NCI-H1417 (cell line): Measurements from ENCODE around the gene RICTOR.
"Not testable (repeated sequence)": the region's sequence is repeated elsewhere in the genome, so short reads cannot be mapped to it uniquely, and the experiment has no call there.

ENCODE experiments used
- DNase-seq, 3 experiments: peaks; one replicate each; lab custom pipeline; 2025; lab: John Stamatoyannopoulos, UW

The RICTOR gene

DNA sequence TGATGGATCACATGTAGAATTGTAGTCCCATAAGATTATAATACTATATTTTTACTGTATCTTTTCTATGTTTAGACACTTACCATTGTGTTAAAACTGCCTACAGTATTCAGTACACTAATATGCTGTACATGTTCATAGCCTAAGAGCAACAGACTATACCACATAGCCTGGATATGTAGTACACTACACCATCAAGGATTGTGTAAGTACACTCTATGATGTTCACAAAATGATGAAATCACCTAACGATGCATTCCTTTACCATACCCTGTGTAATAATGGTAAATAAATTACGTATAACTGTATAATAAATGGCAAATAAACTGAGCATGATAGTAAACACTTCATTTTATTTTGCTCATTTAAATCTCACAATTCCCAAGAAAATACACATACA lies 60.3 kb downstream of the RICTOR start:
- no peak for DNase-seq

- DNase-seq, result not testable (repeated sequence)
These were observed 63.2 kb downstream of the RICTOR start for GRCh38 chr5:39010958-39011357.

DNA sequence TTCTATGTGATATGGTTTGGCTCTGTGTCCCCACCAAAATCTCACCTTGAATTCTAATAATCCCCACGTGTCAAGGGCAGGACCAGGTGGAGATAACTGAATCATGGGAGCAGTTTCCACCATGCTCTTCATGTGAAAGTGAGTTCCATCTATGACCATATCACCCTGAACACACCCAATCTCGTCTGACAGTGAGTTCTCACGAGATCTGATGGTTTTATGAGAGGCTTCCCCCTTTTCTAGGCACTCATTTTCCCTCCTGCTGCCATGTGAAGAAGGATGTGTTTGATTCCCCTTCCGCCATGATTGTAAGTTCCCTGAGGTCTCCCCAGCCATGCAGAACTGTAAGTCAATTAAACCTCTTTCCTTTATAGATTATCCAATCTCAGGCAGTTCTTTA lies 64.2 kb downstream of the RICTOR start:
- no peak for DNase-seq

DNA sequence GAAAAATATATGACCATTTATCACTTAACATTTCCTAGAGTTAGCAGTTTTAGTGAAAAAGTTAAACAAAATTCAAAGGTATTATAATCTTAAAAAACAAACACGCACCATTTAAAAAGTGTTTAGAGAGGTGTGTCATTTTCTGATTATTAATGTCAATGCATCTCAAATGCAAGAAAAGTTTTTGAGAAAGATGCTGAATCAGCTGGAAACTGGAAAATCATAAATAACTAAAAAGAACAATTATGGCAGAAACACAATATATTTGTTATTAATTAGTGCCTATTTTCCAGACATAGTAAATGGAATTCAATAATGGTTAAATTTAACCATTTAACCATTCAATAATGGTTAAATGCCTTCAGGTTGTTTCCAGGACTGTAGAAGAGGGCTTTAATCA lies 64.9 kb downstream of the RICTOR start:
- DNase-seq, result no peak

GRCh38 chr5:39006650-39007049 lies 67.5 kb downstream of the RICTOR start:
- DNase-seq, result no peak

- DNase-seq, result peak in 1 of 3 experiments; percentile 24
These were observed 68.5 kb downstream of the RICTOR start for GRCh38 chr5:39005566-39006232.

DNA sequence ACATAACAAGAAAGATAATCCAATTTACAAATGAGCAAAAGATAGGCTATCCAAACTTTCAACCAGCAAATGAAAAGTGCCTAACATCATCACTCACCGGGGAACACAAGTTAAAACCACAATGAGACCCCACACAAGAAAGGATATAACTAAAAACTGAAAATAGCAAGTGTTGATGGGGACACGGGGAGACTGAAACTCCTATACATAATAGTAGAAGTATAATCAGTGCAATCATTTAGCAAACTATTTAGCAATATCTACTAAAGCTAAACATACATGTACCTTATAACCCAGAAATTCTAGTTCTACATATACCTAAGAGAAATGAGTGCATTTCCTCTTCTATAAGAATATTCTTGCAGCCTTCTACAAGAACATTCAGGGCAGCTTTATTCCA lies 72.5 kb downstream of the RICTOR start:
- no peak for DNase-seq

GRCh38 chr5:38999037-38999436 lies 75.2 kb downstream of the RICTOR start:
- DNase-seq, result no peak

- DNase-seq, result no peak
These were observed 76.6 kb downstream of the RICTOR start for GRCh38 chr5:38997591-38997990.

- peak in 2 of 3 experiments; percentile 24 to 39 for DNase-seq
These were observed 78.1 kb downstream of the RICTOR start for GRCh38 chr5:38996123-38996522.

DNA sequence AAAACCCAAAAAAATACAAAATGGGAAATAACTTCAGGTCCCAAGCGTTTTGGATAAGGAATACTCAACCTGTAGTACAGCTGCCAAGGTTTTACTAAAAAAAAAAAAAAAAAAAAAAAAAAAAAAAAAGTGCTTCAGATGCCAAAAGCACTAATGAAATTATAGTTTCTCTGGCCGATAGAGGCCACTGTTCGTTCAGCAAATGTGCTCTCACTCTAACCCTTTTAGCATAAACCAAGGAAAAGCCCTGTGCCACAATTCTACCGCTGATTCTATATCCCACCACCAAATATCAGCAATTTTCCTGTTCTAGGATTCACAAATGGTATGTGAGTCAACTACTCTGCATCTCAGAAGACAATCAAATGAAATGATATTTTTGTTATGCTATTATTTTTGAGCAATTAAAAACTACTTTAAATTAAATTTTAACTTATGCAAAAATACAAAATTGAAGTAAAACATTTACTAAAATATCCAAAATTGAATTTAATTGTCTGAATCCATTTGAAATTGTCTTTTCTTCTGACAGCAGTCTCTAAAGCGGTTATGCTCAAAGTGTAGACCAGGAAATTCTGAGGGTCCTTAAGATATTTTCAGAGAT lies 79.8 kb downstream of the RICTOR start:
- peak in 1 of 3 experiments; percentile 18 for DNase-seq

- not testable (repeated sequence) for DNase-seq
These were observed 84.1 kb downstream of the RICTOR start for GRCh38 chr5:38989974-38990719.

DNA sequence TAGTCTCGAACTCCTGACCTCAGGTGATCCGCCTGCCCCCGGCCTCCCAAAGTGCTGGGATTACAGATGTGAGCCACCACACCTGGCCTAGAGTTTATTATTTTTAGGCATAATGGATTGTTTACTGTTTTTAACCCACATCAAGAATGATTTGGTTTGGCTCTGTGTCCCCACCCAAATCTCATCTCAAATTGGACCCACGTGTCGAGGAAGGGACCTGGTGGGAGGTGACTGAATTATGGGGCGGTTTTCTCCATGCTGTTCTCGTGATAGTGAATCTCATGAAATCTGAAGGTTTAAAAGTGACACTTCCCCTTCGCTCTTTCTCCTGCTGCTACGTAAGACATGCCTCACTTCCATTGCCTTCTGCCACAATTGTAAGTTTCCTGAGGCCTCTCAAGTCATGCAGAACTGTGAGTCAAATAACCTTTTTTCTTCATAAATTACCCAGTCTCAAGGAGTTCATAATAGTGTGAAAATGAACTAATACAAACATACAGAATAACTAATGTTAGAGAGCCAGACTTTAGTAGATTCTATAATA lies 88.2 kb downstream of the RICTOR start:
- DNase-seq, result no peak

GRCh38 chr5:38979535-38979934 lies 94.7 kb downstream of the RICTOR start:
- DNase-seq, result no peak

GRCh38 chr5:38978036-38978435 lies 96.2 kb downstream of the RICTOR start:
- DNase-seq, result no peak

GRCh38 chr5:38968665-38969064 lies 105.5 kb downstream of the RICTOR start:
- DNase-seq, result no peak

- no peak for DNase-seq
These were observed 112.5 kb downstream of the RICTOR start for GRCh38 chr5:38961691-38962090.

DNA sequence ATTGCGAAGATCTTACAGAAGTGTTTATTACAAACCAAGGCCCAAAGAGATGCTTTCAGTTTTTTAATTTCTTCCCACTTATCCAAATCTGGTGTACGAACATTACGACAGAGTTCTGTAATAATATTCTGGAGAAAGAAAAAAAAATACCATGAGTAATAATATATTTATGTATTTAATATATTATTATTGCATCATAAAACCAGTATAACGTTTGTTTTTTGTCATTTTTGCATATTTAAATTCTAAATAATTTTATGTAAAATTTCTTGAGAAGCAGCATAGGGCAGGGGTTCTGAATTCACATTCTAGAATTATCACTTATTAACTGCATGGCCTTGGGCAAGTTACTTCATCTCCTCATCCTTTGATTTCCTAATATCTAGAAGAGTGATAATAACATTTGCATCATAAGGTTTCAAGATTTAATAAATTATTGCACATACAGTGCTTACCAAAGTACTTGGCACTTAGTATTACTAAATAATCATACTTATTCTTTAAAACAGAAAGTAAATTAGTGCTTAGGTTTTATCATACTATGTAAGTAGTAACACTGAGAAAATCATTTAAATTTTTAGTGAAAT lies 120.7 kb downstream of the RICTOR start:
- DNase-seq, result no peak

DNA sequence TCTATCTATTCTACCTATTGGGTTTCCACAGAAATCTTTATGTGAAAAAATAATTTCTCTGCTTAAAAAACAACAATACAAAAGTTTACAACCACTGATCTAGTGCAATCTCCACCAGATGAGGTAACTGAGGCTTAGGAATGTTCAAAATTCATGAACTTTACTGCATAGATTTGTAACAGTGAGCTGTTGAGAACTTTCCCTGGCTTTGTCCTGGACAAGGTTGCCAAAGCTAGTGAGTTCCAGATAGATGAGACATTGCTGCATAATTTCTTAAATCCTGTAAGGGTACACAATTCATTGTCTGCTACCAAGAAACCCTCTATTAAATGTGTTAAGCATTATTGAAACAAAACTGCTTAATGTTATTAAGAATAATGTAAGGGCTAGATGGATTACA lies 125.7 kb downstream of the RICTOR start:
- no peak for DNase-seq

DNA sequence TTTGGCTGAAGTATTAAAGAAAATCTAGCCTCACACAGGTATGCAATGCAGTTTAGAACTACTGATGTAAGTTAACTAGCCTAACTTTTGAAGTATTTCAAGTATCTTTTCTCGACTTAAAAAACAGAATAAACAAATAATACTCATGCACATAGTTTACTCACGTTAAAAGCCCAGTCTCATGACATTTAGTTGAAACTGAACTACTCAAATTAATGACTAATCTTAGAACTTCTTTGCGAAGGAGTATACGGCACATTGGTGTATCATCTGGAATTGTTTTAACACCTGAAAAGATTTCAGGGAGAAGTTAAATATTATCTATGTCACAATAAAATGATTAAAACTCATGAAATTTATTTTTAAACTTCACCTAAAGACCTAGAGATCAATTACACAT lies 129.9 kb downstream of the RICTOR start:
- DNase-seq, result no peak

DNA sequence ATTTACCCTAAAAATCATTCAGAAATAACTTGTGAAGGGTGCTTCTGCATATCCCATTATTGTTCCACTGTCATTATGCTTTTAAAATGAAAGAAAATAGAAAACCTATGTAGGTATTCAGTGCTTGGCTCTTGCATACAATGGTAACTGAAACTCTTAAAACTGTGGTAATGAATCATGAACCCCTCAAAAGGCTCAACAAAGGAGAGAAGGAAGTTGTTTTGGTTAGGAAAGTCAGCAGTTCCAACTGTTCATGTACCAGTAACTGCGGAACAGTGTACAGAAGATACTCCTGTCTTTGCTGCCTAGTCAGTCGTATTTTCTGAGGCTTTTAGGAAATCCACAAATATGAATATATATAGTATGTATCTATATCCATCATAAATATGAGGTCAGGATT lies 132.3 kb downstream of the RICTOR start:
- DNase-seq, result no peak

DNA sequence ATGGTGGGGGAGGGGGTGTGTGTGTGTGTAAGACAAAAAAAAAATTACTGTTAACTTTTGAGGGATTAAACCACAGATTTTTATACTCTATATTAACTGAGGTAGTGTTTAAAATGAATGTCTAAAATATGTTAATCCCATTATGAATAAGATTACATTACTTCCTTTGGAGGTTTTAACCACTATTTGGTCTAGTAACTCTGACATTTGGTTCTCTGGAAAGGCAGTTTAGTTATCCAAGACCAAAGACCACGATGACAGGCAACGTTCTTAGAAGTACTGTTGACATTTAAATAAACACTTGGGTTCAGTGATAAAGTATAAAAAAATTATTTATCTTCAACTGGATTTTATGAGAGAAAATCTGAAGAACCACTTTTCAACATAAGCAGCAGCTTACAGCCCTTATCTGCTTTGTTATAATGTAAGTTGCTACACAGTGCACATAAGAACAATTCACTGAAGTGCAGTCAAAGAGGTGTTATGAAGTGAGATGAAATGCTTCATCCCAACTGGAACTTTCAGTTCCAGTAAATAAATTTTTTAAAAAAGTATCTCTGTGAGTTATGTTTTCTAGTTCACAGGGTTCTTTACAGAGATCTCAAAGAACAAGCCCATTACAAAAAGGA lies 133.9 kb downstream of the RICTOR start:
- peak in 1 of 3 experiments; percentile 38 for DNase-seq
